MM.1S (cell line): ENCODE data around the gene PRKAG2.

Experiments used
- DNase-seq: peaks from one replicate; pipeline ENCODE4 v3.0.0-alpha.2; 2015
- H2AFZ ChIP-seq: fragments of 300-600 bp; sonication (generic); 2 replicates; pipeline ENCODE4 v1.6.0; 2016; ENCODE audit warnings: antibody characterized with exemption, low read length
- H3F3A ChIP-seq: fragments of 300-600 bp; sonication (generic); 2 replicates; pipeline ENCODE4 v1.6.1; 2016; ENCODE audit warnings: mild to moderate bottlenecking, antibody characterized with exemption, low read length, moderate library complexity, mixed read lengths; ENCODE audit not compliant: insufficient read depth
- H3K27ac ChIP-seq: fragments of 300-600 bp; sonication (generic); 2 replicates; pipeline ENCODE4 v1.5.1; 2016; ENCODE audit warnings: mild to moderate bottlenecking, low read length
- H3K27me3 ChIP-seq: fragments of 300-600 bp; sonication (generic); replicated peaks from 2 replicates; pipeline ENCODE4 v1.6.0; 2016; ENCODE audit warnings: low read length; ENCODE audit not compliant: insufficient read depth
- H3K36me3 ChIP-seq: fragments of 300-600 bp; sonication (generic); replicated peaks from 2 replicates; pipeline ENCODE4 v1.6.1; 2016; ENCODE audit warnings: mild to moderate bottlenecking, low read length, mixed read lengths; ENCODE audit not compliant: insufficient read depth
- H3K4me1 ChIP-seq: fragments of 300-600 bp; sonication (generic); 2 replicates; pipeline ENCODE4 v1.6.1; 2016; ENCODE audit warnings: low read length, mixed read lengths
- H3K4me2 ChIP-seq: fragments of 300-600 bp; sonication (generic); 2 replicates; pipeline ENCODE4 v1.6.0; 2016; ENCODE audit warnings: low read depth, low read length
- H3K4me3 ChIP-seq: fragments of 300-600 bp; sonication (generic); 2 replicates; pipeline ENCODE4 v1.5.1; 2016; ENCODE audit warnings: low read length, mixed read lengths
- H3K79me2 ChIP-seq: fragments of 300-600 bp; sonication (generic); 2 replicates; pipeline ENCODE4 v1.6.1; 2016; ENCODE audit warnings: mixed run types, low read length, mixed read lengths
- H3K9ac ChIP-seq: fragments of 300-600 bp; sonication (generic); 2 replicates; pipeline ENCODE4 v1.6.1; 2016; ENCODE audit warnings: low read length, mixed read lengths
- H3K9me2 ChIP-seq: fragments of 300-600 bp; sonication (generic); replicated peaks from 2 replicates; pipeline ENCODE4 v1.6.1; 2016; ENCODE audit warnings: mild to moderate bottlenecking, low read length, mixed read lengths; ENCODE audit not compliant: insufficient read depth
- H3K9me3 ChIP-seq: fragments of 300-600 bp; sonication (generic); replicated peaks from 2 replicates; pipeline ENCODE4 v1.6.1; 2016; ENCODE audit warnings: mild to moderate bottlenecking, low read length, mixed read lengths; ENCODE audit not compliant: insufficient read depth
- H4K20me1 ChIP-seq: fragments of 300-600 bp; sonication (generic); 2 replicates; pipeline ENCODE4 v1.6.1; 2016; ENCODE audit warnings: mild to moderate bottlenecking, low read length, moderate library complexity, mixed read lengths; ENCODE audit not compliant: insufficient read depth
- EZH2 ChIP-seq: fragments of 300-600 bp; sonication (generic); optimal IDR thresholded peaks from 2 replicates; pipeline ENCODE3; 2017; ENCODE audit warnings: low read depth, mild to moderate bottlenecking, antibody characterized with exemption, low read length, mixed read lengths
- EZH2phosphoT487 ChIP-seq: fragments of 300-600 bp; sonication (generic); IDR thresholded peaks from 2 replicates; pipeline ENCODE4 v1.6.1; 2018; ENCODE audit warnings: antibody characterized with exemption, low read length
- TF ChIP-seq, protein P1 (sequence below): fragments of 300-600 bp; sonication (generic); IDR thresholded peaks from 2 replicates; pipeline ENCODE4 v1.5.1; 2016; ENCODE audit warnings: antibody characterized with exemption, low read length, mixed read lengths

The PRKAG2 gene

DNA sequence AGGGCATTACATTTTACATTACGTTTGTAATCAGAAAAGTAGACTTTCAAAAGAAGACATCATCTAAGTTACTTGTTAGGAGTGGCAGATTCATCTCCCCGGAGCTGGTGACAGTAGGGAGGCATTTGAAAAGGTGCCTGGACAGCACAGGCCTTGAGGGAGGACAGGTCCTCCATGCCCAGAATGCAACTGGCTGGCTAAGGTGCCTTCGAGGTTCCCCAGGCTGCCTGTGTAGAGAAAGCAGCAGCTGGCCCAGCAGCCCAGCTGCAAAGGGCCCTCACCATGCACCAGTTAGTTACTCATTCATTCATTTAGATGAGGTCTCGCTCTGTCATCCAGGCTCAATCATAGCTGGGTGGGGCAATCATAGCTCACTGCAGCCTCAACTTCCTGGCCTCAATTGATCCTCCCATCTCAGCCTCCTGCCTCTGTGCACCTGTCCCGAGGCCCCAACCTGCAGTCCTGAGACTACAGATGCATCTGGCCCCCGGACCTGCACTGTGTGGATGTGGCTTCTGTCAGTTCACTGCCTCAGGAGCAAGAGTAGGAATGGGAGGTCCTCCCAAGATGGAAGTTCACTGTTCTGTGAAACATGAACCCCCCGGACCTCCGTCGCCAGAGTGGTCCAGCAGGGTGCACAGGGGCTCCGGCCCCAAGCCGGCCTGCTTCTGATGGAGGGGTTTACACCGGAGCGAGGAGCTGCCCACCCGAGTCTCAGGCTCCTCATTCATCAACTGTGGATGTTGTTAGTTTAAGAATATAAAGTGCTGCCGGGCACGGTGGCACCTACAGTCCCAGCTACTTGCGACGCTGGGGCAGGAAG lies 36.6 kb downstream of the PRKAG2 start:
- Histone ChIP-seq H3K36me3 (no peaks in the 10 kb centered on the region), H3K4me3 (no peak overlapping the region), H3K9me2 (no peaks in the 10 kb centered on the region), H3K79me2 (no peaks in the 10 kb centered on the region), H3K9ac (no peak overlapping the region), H3K9me3 (no peaks in the 10 kb centered on the region), H2AFZ (no peak overlapping the region), H3K27me3 (peaks cover 18% of the 10 kb centered on the region), H3F3A (peaks cover 3% of the 10 kb centered on the region; the same call in 1 of the 2 replicates), H3K4me1 (no peaks in the 10 kb centered on the region), H4K20me1 (no peaks in the 10 kb centered on the region), H3K4me2 (no peak overlapping the region), H3K27ac (no peak overlapping the region)
- DNase-seq: no peak
- TF ChIP-seq EZH2phosphoT487 (no peak), EZH2 (no peak)
- TF ChIP-seq, protein P1, sequence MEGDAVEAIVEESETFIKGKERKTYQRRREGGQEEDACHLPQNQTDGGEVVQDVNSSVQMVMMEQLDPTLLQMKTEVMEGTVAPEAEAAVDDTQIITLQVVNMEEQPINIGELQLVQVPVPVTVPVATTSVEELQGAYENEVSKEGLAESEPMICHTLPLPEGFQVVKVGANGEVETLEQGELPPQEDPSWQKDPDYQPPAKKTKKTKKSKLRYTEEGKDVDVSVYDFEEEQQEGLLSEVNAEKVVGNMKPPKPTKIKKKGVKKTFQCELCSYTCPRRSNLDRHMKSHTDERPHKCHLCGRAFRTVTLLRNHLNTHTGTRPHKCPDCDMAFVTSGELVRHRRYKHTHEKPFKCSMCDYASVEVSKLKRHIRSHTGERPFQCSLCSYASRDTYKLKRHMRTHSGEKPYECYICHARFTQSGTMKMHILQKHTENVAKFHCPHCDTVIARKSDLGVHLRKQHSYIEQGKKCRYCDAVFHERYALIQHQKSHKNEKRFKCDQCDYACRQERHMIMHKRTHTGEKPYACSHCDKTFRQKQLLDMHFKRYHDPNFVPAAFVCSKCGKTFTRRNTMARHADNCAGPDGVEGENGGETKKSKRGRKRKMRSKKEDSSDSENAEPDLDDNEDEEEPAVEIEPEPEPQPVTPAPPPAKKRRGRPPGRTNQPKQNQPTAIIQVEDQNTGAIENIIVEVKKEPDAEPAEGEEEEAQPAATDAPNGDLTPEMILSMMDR: no peak

DNA sequence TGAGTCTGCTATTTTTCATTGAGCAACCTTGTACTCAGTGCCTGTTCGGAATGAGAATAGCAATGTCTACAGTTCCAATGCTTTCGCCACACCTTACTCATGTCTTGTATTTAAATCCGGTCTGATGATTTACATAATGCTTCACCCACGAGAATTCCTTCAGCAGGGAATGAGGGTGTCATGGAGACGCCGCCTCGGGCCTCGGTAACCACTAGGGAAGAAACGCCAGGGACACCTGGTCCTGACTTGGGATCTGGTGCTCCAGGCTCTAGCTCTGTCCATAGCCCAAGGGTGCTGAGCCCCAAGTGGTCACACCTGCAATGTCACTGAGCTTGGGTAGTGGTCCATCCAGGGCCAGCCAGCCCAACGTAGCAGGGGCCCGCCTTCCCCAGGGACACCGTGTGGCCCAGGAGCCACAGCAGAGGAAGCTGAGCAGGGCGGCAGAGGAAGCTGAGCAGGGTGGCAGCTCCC lies 37.4 kb downstream of the PRKAG2 start:
- Histone ChIP-seq H3K27ac (no peak overlapping the region), H4K20me1 (no peaks in the 10 kb centered on the region), H3K9me3 (no peaks in the 10 kb centered on the region), H3F3A (peaks cover 3% of the 10 kb centered on the region; the same call in 1 of the 2 replicates), H3K79me2 (no peaks in the 10 kb centered on the region), H3K4me2 (peak overlapping the region; percentile 52), H2AFZ (peak overlapping the region; percentile 69), H3K9ac (no peak overlapping the region), H3K27me3 (peaks cover 16% of the 10 kb centered on the region), H3K9me2 (no peaks in the 10 kb centered on the region), H3K36me3 (no peaks in the 10 kb centered on the region), H3K4me3 (peak overlapping the region; percentile 33), H3K4me1 (no peaks in the 10 kb centered on the region)
- TF ChIP-seq EZH2: no peak
- TF ChIP-seq, protein P1: no peak
- TF ChIP-seq EZH2phosphoT487: no peak
- no peak for DNase-seq

DNA sequence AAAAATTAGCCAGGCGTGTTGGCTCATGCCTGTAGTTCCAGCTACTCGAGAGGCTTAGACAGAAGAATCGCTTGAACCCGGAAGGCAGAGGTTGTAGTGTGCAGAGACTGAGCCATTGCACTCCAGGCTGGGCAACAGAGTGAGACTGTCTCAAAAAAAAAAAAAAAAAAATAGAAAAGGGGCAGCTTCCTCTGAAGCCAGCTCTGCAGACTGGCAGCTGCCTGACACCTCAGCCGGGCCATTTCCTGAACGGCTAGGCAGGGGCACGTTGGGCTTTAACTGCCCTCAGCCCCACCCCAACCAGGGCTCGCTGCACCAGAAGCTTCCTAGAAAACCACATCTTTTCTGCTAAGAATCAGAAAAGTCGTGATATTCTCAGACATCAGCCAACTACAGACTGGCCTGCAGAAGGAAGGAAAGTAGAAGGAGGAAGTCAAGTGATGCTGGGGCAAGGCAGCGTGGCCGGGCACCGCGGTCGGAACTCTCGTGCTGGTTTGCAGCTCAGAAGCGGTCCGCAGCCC lies 38.0 kb downstream of the PRKAG2 start:
- Histone ChIP-seq H3K4me1 (no peaks in the 10 kb centered on the region), H3K9ac (no peak overlapping the region), H3K4me3 (peak overlapping the region; percentile 33), H3F3A (peaks cover 3% of the 10 kb centered on the region; the same call in 1 of the 2 replicates), H4K20me1 (no peaks in the 10 kb centered on the region), H2AFZ (peak overlapping the region; percentile 69), H3K9me2 (no peaks in the 10 kb centered on the region), H3K27ac (no peak overlapping the region), H3K4me2 (peak overlapping the region; percentile 52), H3K27me3 (peaks cover 21% of the 10 kb centered on the region), H3K79me2 (no peaks in the 10 kb centered on the region), H3K9me3 (no peaks in the 10 kb centered on the region), H3K36me3 (no peaks in the 10 kb centered on the region)
- peak; percentile 62 for DNase-seq
- no peak for TF ChIP-seq EZH2
- TF ChIP-seq, protein P1: no peak
- TF ChIP-seq EZH2phosphoT487: no peak
